GM19035 (cell line): Measurements from ENCODE around the gene KCNJ9.
"Not testable (repeated sequence)": the region's sequence is repeated elsewhere in the genome, so short reads cannot be mapped to it uniquely, and the experiment has no call there.

Source experiments
- ATAC-seq: cut with Tn5 transposase; IDR thresholded peaks from one replicate; pipeline ENCODE4 v1.9.1; 2021; ENCODE audit not compliant: unreplicated experiment

Gene KCNJ9

GRCh38 chr1:160124705-160125478 is 43.6 kb downstream of the KCNJ9 start:
- ATAC-seq, result no peak

DNA sequence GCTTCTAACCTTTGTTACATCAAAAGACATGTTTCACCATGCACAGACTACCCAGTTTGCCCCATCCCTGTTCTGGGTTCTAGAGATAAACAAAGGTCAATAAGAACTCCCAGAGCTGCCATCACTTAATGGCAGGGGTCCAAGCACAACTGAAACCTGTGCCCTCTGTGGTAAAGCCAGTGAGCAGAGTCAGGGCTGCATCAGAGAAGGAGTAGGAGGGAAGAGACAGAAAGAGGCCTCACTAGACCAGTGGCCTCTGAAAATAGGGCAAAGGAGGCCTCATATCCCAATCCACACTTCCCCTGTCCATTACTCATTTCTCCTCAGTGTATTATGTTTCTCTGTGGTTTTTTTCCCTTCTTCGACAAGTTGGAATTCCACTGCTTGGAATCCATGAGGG is 44.4 kb downstream of the KCNJ9 start:
- no peak for ATAC-seq

GRCh38 chr1:160126342-160126741 is 45.0 kb downstream of the KCNJ9 start:
- ATAC-seq, result not testable (repeated sequence)

DNA sequence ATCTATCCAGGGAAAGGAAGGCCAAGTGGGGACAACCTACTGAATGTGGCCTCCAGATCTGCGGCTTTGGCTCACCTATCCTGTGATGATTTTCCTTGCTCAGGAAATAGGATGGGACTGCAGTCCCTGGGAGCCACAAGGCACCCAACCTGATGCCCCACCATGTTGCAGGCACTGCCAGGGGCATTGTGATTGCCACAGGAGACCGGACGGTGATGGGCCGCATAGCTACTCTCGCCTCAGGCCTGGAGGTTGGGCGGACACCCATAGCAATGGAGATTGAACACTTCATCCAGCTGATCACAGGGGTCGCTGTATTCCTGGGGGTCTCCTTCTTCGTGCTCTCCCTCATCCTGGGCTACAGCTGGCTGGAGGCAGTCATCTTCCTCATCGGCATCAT is 46.0 kb downstream of the KCNJ9 start:
- ATAC-seq, result no peak

DNA sequence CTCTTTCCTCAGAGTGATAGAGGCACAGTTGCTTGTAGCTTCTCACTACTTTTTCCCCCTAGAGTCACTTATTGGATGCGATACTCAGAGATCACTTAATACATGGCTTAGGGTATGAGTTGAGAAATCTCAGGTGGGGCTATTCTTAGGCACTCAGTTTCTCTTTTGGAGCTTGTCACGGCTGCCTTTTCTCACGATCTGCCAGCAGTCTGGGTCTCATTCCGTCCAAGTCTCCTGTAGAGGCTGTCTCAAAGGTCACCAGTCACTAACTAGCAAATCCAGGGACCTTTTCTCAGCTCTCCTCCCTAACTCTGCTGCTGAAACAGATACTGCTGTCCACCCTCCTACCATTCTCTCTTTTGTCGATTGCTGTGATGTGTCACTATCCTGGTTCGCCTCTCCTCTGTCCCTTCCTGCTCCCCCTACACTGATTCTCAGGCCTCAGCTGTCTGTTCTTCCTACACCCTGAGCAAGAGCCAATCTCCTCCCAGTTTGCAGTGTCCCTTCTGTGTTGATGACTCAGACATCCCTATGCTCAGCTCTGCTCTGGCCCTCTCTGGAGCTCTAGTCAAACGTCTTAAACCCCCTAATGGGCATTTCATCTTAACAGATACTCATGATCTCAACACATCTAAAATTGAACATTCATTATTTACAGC is 46.7 kb downstream of the KCNJ9 start:
- ATAC-seq, result no peak

DNA sequence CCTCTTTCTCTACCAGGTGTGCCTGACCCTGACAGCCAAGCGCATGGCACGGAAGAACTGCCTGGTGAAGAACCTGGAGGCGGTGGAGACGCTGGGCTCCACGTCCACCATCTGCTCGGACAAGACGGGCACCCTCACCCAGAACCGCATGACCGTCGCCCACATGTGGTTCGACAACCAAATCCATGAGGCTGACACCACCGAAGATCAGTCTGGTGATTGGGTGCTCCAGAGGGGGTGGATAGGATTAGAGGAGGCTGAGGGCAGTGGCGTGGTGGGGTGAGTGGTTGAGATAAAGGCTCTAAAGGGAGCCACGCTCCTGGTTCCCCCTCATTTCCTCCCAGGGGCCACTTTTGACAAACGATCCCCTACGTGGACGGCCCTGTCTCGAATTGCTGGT is 47.3 kb downstream of the KCNJ9 start:
- no peak for ATAC-seq

- no peak for ATAC-seq
Observed at GRCh38 chr1:160129046-160129445, 47.7 kb downstream of the KCNJ9 start.

DNA sequence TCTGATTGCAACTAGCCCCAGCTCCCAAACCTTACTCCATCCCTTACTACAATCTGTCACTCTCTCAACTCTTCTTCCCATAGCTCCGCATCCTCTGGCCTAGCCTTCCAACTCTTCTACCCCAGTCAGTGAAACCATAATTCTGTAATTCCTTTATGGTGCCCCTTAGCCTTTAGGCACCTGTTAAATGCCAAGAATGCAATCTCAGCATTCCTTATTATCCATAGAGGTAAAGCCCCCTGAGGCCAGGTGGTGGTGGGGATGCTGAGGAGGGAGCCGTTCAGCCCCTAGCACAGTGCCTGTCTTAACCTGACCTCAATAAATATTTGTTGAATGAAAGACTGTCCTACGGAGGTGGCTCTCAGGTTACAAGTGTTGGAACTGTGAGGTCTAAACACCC is 48.2 kb downstream of the KCNJ9 start:
- no peak for ATAC-seq

- no peak for ATAC-seq
Observed at GRCh38 chr1:160129966-160130365, 48.6 kb downstream of the KCNJ9 start.

DNA sequence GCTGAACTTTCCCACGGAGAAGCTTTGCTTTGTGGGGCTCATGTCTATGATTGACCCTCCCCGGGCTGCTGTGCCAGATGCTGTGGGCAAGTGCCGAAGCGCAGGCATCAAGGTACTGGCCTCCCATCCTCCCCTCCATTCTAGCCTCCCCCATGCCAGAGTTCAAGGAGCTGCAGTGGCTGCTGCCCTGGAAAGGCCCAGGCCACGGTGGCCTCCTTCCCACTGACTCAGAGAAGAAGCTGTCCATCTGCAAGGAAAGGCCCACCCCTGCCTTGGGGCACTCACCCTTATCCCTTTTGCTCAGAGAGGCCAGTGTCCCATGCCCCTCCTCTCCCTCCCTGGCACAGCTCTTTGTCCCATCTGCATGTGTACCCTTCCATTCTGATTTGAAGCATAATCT is 49.1 kb downstream of the KCNJ9 start:
- no peak for ATAC-seq

GRCh38 chr1:160130939-160131338 is 49.6 kb downstream of the KCNJ9 start:
- no peak for ATAC-seq

DNA sequence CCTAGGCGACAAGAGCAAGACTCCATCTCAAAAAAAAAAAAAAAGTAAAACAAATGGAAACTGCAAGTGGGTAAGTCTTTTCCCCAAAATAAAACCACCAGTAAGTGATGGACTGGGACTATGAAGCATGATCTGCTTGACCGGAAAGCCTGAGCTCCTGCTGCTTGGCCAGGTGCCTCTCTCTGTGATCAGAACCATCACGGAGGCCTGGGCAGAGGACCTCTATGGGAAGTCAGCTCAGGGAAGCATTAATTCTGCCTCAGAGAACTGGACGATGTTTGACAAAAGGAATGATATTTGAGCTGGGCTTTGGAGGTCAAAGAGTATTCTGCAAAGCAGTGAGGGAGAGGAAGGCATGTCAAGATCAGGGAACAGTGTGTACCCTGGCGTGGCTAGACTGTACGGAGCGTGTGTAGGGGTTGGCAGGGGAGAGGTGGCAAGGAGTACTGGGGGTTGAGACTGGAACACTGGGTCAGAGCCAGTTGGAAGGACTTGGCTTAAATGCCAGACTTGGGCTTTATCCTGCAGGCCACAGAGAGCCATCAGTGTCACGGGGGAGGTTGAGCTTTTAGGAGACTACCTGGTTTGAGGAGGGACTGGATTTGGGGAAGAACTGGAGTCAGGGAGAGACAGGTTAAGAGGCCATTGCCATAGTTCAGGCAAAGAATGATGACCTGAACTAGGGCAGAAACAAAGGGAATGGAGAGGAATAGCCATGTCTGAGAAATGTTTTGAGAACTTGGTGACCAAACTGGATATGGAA is 50.6 kb downstream of the KCNJ9 start:
- ATAC-seq, result no peak

GRCh38 chr1:160133990-160134770 is 52.8 kb downstream of the KCNJ9 start:
- ATAC-seq, result no peak

DNA sequence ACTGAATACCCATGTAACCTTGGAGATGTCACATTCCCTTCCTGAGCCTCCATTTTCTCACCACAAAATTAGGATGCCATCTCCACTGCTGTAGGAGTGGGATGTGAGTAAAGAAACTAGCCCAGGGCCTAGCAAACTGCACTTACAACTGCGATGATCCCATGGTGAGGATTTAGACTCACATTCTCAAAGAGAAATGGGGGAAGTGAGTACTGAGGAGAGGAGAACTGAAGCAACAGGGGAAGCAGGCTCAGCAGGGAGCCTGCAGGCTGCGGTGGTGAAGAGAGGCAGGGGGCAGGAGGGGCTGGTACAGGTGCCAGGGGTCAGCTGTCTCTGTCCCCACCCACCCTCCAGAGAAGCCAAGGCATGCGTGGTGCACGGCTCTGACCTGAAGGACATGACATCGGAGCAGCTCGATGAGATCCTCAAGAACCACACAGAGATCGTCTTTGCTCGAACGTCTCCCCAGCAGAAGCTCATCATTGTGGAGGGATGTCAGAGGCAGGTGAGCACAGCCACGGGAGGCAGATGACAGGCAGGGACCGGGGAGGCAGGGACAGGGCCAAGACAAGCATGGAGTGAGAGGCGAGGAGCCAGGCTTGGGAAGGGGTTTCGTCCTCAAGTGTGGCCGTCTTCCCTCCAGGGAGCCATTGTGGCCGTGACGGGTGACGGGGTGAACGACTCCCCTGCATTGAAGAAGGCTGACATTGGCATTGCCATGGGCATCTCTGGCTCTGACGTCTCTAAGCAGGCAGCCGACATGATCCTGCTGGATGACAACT is 53.6 kb downstream of the KCNJ9 start:
- no peak for ATAC-seq

- ATAC-seq, result no peak
Observed at GRCh38 chr1:160136121-160136925, 55.0 kb downstream of the KCNJ9 start.

GRCh38 chr1:160136926-160137200 is 55.5 kb downstream of the KCNJ9 start:
- no peak for ATAC-seq

DNA sequence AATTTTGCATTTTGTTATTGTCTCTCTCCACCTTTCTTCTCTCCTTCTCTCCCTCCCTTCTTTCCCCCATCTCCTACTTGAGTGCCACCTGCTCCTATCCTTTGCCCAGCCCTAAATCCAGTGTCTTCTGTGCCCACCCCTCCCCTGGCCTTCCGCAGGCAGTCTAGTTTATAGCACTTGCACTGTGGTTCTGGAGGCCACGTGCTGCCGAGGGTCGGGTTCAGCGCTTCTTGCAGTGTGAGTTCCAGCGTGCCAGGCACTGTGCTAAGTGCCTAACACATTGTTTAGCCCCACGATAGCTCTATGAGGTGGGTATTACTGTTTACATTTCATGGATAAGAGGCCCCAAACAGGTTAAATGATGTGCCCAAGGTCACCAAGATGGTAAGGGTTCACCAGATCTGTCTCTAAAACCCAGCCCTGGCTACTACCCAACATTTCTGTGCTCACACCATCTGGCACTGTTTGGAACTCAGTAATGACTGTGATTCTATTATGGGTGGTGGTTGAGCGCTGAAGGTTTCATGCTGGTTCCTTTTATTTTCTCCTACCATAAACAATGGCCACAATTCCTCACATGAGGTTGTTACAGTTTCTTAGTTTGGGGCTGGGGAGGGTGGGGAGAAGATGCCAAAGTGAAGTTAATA is 56.0 kb downstream of the KCNJ9 start:
- ATAC-seq, result no peak

- ATAC-seq, result no peak
Observed at GRCh38 chr1:160139840-160140239, 58.5 kb downstream of the KCNJ9 start.
